ENCODE results near the gene BBS1. TPM values are rescaled to one million over a fixed set of nuclear protein-coding genes. Genes with fewer than 3 reads are reported as not detected.
A peak's percentile ranks its signal among the peaks of the same experiment; 100 is the strongest.

BBS1 gene
- total RNA-seq, 1 donor from 2014 or later = 71.8 TPM

DNA sequence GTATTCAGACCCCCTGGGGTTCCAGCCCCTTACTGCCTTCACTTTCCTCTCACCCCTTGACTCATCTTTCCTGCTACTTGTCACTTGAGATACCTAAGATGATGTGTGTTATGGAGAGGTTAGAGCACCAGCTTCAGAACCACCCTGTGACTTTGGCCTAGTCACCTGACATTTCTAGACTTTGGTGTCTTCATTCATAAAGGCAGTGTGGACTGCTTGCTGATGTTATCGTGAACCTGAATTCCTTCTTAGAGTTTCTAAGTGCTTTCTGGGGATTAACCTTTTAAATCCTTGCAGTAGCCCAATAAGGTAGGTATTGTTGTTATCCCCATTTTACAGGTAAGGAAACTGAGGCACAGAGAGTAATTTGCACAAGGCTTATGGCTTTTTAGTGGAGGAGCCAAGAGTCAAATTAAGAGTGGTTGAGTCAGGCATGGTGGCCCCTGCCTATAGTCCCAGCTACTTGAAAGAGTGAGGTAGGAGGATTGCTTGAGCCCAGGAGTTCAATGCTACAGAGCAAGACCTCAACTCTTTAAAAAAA lies 5.1 kb upstream of the BBS1 start:
- DNase-seq (ENCODE audit: extremely low spot score, unreplicated experiment) = no peak
- TF ChIP-seq, protein P1, sequence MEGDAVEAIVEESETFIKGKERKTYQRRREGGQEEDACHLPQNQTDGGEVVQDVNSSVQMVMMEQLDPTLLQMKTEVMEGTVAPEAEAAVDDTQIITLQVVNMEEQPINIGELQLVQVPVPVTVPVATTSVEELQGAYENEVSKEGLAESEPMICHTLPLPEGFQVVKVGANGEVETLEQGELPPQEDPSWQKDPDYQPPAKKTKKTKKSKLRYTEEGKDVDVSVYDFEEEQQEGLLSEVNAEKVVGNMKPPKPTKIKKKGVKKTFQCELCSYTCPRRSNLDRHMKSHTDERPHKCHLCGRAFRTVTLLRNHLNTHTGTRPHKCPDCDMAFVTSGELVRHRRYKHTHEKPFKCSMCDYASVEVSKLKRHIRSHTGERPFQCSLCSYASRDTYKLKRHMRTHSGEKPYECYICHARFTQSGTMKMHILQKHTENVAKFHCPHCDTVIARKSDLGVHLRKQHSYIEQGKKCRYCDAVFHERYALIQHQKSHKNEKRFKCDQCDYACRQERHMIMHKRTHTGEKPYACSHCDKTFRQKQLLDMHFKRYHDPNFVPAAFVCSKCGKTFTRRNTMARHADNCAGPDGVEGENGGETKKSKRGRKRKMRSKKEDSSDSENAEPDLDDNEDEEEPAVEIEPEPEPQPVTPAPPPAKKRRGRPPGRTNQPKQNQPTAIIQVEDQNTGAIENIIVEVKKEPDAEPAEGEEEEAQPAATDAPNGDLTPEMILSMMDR (conservative IDR thresholded peaks at IDR 0.05) = no peak
- Mint-ChIP-seq H3K4me3 (no peak overlapping the region), H3K9me3 (no peaks in the 10 kb centered on the region), H3K27ac (no peak overlapping the region), H3K4me1 (ENCODE audit: unreplicated experiment) (no peaks in the 10 kb centered on the region), H3K27me3 (no peaks in the 10 kb centered on the region), H3K36me3 (no peaks in the 10 kb centered on the region)

DNA sequence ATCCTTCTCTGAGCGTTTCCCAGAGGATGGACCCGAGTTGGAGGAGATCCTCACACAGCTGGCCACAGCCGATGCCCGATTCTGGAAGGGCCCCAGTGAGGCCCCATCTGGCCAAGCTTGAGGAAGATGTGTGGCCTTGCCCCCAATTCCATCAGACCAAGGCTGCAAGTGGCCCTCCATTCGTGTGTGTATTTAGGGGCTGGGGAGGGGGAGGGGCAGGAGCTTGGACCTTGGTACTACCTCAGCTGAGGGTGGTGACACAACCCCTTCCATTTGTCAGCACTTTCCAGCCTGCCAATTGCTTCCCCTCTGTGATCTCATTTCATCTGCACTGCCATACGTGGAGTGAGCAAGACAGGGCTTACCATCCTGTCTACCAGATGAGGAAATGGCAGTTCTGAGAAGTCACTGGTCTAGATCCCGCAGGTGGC lies 1.3 kb upstream of the BBS1 start:
- Mint-ChIP-seq H3K27ac (no peak overlapping the region), H3K9me3 (no peaks in the 10 kb centered on the region), H3K27me3 (no peaks in the 10 kb centered on the region), H3K4me1 (ENCODE audit: unreplicated experiment) (peaks cover 7% of the 10 kb centered on the region), H3K4me3 (no peak overlapping the region), H3K36me3 (no peaks in the 10 kb centered on the region)
- DNase-seq (ENCODE audit: extremely low spot score, unreplicated experiment) = no peak
- TF ChIP-seq, protein P1 (conservative IDR thresholded peaks at IDR 0.05) = no peak

DNA sequence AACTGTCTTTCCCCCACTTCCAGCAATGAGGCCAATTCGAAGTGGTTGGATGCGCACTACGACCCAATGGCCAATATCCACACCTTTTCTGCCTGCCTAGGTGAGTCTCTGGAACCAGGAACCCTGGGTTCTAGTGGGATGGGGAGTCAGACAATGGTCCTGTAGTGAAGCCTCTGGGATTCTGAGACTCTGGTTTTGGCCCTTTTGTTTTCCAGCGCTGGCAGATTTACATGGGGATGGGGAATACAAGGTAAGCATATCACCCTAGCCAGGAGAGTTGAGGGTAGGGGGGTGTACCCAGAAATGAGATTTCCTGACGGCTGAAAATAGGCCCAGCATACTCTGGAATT lies 530 bp downstream of the BBS1 start:
- peaks cover 7% of the 10 kb centered on the region for H3K4me1 Mint-ChIP-seq (ENCODE audit: unreplicated experiment)
- peak overlapping the region; percentile 98 for H3K4me3 Mint-ChIP-seq
- DNase-seq (ENCODE audit: extremely low spot score, unreplicated experiment) = no peak
- H3K9me3 Mint-ChIP-seq = no peaks in the 10 kb centered on the region
- H3K27ac Mint-ChIP-seq = peak overlapping the region; percentile 80
- H3K36me3 Mint-ChIP-seq = peaks cover 4% of the 10 kb centered on the region
- TF ChIP-seq, protein P1 (conservative IDR thresholded peaks at IDR 0.05) = no peak
- H3K27me3 Mint-ChIP-seq = no peaks in the 10 kb centered on the region

DNA sequence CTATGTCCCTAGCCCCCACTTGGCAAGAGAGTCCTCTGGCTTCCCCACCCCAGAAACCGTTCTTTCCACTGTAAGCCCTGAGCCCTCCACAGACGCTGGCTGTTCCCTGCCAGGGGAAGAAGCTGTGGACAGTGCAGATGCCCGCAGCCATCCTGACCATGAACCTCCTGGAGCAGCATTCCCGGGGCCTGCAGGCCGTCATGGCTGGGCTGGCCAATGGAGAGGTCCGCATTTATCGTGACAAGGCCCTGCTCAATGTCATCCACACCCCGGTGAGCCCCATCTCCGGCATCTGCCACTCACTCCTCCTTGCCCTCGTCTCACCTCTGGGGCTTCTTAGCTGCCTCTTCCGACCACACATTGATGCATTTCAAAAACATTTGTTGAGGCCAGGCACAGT lies 13.2 kb downstream of the BBS1 start:
- Mint-ChIP-seq H3K4me1 (ENCODE audit: unreplicated experiment) (no peaks in the 10 kb centered on the region), H3K36me3 (peaks cover 19% of the 10 kb centered on the region), H3K4me3 (no peak overlapping the region), H3K27ac (no peak overlapping the region), H3K27me3 (no peaks in the 10 kb centered on the region), H3K9me3 (no peaks in the 10 kb centered on the region)
- no peak for DNase-seq (ENCODE audit: extremely low spot score, unreplicated experiment)
- TF ChIP-seq, protein P1 (conservative IDR thresholded peaks at IDR 0.05) = no peak

DNA sequence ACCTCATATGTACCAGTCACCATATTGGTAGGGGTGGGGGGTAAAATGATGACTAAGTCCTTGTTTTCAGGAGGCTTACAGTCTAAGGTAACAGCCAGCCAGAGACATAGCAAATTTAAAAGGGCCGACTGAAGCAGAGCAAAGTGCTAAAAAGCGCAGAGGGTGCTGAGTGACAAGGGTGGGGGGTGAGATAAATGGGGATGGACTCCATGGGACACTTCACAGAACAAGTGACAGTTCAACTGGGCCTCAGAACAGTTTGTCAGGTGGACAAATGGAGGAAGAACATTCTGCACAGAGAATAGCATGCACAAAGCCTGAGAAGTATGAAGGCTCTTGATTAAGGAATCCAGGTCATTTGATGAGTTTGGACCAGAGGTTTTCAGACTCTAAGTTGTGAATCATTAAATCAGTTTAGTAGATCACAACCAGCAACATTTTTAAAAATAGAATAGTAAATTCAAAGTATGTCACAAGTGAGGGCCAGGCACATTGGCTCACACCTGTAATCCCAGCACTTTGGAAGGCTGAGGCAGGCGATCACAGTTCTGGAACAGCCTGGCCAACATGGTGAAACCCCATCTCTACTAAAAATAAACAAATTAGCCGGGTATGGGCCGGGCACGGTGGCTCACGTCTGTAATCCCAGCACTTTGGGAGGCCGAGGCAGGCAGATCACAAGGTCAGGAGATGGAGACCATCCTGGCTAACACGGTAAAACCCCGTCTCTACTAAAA lies 14.0 kb downstream of the BBS1 start:
- no peak overlapping the region for H3K27ac Mint-ChIP-seq
- no peaks in the 10 kb centered on the region for H3K27me3 Mint-ChIP-seq
- H3K9me3 Mint-ChIP-seq = no peaks in the 10 kb centered on the region
- peaks cover 19% of the 10 kb centered on the region for H3K36me3 Mint-ChIP-seq
- TF ChIP-seq, protein P1 (conservative IDR thresholded peaks at IDR 0.05) = no peak
- H3K4me3 Mint-ChIP-seq = no peak overlapping the region
- H3K4me1 Mint-ChIP-seq (ENCODE audit: unreplicated experiment) = no peaks in the 10 kb centered on the region
- no peak for DNase-seq (ENCODE audit: extremely low spot score, unreplicated experiment)
